Colonic mucosa (tissue), 4 donors: ENCODE measurements around the gene PSMB7. TPM values are rescaled to one million over a fixed set of nuclear protein-coding genes. Genes with fewer than 3 reads are reported as not detected.

Experiments
- DNase-seq: peaks from one replicate; pipeline ENCODE4 v3.0.0-alpha.2; 2020
- H3K27ac ChIP-seq: fragments of 200-600 bp; one replicate; pipeline ENCODE4 v1.8.0; 2021
- H3K27me3 ChIP-seq: fragments of 200-600 bp; one replicate; pipeline ENCODE4 v1.8.0; 2021
- H3K36me3 ChIP-seq: fragments of 200-600 bp; one replicate; pipeline ENCODE4 v1.8.0; 2021
- H3K4me1 ChIP-seq: fragments of 200-600 bp; one replicate; pipeline ENCODE4 v1.8.0; 2021; ENCODE audit warnings: mild to moderate bottlenecking
- H3K4me3 ChIP-seq: fragments of 200-600 bp; one replicate; pipeline ENCODE4 v1.8.0; 2021
- H3K9ac ChIP-seq, 2 donors: one replicate each; pipeline ENCODE4 v1.7.0; 2013; ENCODE audit warnings: control low read depth in 2 of 2, low read depth in 2 of 2, low read length in 2 of 2
- H3K9me3 ChIP-seq: fragments of 200-600 bp; one replicate; pipeline ENCODE4 v1.8.0; 2021
- CTCF ChIP-seq: fragments of 200-600 bp; IDR thresholded peaks from one replicate; pipeline ENCODE4 v1.8.0; 2022; ENCODE audit warnings: antibody characterized with exemption, mild to moderate bottlenecking
- intact Hi-C: fragments of 100-400 bp; cut with DNase I; formaldehyde crosslinking; loops from one replicate; pipeline ENCODE4 v1.14.1; 2022
- total RNA-seq, 2 donors: library from RNA; stranded (reverse); fragmentation: NEBNext Ultra II Directional in 1 of 2; extraction: Animal tissue kit (Norgen Biotek cat#: 25700) in 1 of 2; gene quantifications; one replicate each; pipeline ENCODE4 v1.2.1, GENCODE V29; 2021
- donor health status: healthy.
- donor health status: DM: no; HTN: no; CAD: no.
- donor health status: DM: no; HTN: no; CAD: no.

The PSMB7 gene
- total RNA-seq, 2 donors from 2014 or later = 89.8 to 136 TPM

GRCh38 chr9:124331580-124331979, 83.7 kb downstream of the PSMB7 start:
- H3K9ac ChIP-seq = no peak overlapping the region
- no peak overlapping the region for H3K4me3 ChIP-seq
- peaks cover 10% of the 10 kb centered on the region for H3K36me3 ChIP-seq
- DNase-seq = no peak
- H3K9me3 ChIP-seq = no peaks in the 10 kb centered on the region
- H3K4me1 ChIP-seq = no peaks in the 10 kb centered on the region
- H3K27ac ChIP-seq = no peak overlapping the region
- intact Hi-C loops = no loop called here
- no peak for TF ChIP-seq CTCF
- H3K27me3 ChIP-seq = no peaks in the 10 kb centered on the region

- peaks cover 10% of the 10 kb centered on the region for H3K36me3 ChIP-seq
- no peak overlapping the region for H3K4me3 ChIP-seq
- no peak for TF ChIP-seq CTCF
- H3K4me1 ChIP-seq = no peaks in the 10 kb centered on the region
- no peak overlapping the region for H3K27ac ChIP-seq
- intact Hi-C loops = no loop called here
- H3K9me3 ChIP-seq = no peaks in the 10 kb centered on the region
- no peak for DNase-seq
- no peak overlapping the region for H3K9ac ChIP-seq
- H3K27me3 ChIP-seq = no peaks in the 10 kb centered on the region
Observed at GRCh38 chr9:124330011-124330697, 85.1 kb downstream of the PSMB7 start.

GRCh38 chr9:124329206-124329792, 85.9 kb downstream of the PSMB7 start:
- TF ChIP-seq CTCF = no peak
- Histone ChIP-seq H3K9me3 (no peaks in the 10 kb centered on the region), H3K27ac (no peak overlapping the region), H3K36me3 (peaks cover 10% of the 10 kb centered on the region), H3K27me3 (no peaks in the 10 kb centered on the region), H3K4me3 (no peak overlapping the region), H3K9ac (no peak overlapping the region), H3K4me1 (no peaks in the 10 kb centered on the region)
- intact Hi-C loops = no loop called here
- no peak for DNase-seq

- no peak overlapping the region for H3K9ac ChIP-seq
- H3K4me3 ChIP-seq = no peak overlapping the region
- peaks cover 10% of the 10 kb centered on the region for H3K36me3 ChIP-seq
- H3K4me1 ChIP-seq = no peaks in the 10 kb centered on the region
- no peak for TF ChIP-seq CTCF
- H3K27ac ChIP-seq = no peak overlapping the region
- no peaks in the 10 kb centered on the region for H3K9me3 ChIP-seq
- intact Hi-C loops = no loop called here
- no peaks in the 10 kb centered on the region for H3K27me3 ChIP-seq
- DNase-seq = no peak
Observed at GRCh38 chr9:124328285-124328684, 87.0 kb downstream of the PSMB7 start.

GRCh38 chr9:124327491-124327890, 87.8 kb downstream of the PSMB7 start:
- Histone ChIP-seq H3K27ac (no peak overlapping the region), H3K9me3 (no peaks in the 10 kb centered on the region), H3K36me3 (peaks cover 12% of the 10 kb centered on the region), H3K9ac (no peak overlapping the region), H3K4me1 (no peaks in the 10 kb centered on the region), H3K4me3 (no peak overlapping the region), H3K27me3 (no peaks in the 10 kb centered on the region)
- DNase-seq = no peak
- no peak for TF ChIP-seq CTCF
- intact Hi-C loops = no loop called here
